Iris pigment epithelial cell (primary cell): ENCODE data around the gene SMIM33.
"Not testable (repeated sequence)": the region's sequence is repeated elsewhere in the genome, so short reads cannot be mapped to it uniquely, and the experiment has no call there.

Source experiments
- DNase-seq: peaks from one replicate; pipeline ENCODE4 v3.0.0-alpha.2; 2011; ENCODE audit warnings: low read depth

The SMIM33 gene

DNA sequence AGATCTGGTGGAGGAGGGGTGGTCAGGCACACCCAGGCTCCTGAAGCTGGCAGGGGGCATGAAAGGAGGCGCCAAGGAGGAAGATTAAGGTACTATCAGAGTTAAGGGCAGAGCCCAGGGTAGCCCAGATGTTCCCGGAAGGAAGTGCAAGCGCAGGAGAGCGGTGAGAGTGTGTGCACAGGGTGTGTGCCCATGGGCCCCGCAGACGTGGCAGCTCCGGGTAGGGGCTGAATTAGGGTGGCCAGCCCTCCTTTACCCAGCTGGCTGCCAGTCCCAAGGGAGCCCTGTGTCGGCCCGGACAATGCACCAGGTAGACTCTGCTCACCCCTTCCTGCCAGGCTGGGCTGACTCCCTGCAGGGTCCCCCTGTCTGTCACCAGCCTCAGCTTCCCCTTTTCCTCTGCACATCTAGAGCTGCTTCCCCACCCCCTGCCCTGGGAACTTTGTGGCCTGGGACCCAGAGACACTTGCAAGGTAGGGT lies at the start of gene SMIM33:
Gene SMIM33, plus strand, starts transcription at position 184 of the 480 bp plus-strand sequence. Its CDS starts 118 bp downstream, at position 302.
- DNase-seq: no peak

DNA sequence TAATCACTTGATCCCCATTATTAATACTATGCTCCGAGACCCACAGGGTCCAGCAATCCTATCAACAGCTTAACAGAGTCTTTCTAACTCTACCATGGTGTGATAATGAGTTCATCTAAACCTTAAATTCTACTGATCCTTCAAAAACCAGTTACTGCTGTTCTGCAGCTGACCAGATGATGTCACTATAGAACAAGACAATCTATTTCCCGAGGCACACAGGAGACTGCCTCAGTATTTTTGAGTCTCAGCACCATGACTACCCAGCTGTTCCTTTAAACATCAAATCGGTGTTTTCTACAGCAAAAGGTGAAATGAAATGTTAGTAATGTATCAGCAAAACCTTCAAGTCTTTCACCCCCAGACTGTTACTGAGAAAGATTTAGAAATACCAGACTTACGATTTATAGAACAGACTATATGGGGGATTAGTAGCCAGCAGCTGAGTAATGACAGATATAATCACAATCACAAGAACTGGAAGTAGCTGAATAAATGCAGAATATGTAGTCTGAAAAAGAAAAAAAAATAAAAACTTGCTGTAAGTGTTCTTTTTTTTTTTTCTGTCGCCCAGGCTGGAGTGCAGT lies 48.4 kb upstream of the SMIM33 start:
- peak; percentile 74 for DNase-seq

DNA sequence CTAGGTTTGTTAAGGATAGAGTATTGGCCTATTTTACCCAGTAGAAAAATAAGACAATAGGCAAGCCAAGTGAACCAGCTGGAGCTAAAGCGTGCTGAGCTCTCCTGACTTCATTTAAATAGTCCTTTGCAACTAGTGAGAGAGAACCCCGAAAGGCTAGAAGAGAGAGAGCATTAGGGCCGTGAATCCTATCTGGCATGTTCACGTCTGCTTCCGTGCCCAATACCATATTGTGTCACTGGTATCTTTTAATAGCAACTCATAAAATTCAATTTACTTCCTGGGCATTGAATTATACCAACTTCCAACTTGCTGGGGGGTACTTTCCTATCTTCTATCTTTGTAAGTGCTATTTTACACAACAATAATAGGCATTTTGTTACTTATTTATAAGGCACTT lies 45.3 kb upstream of the SMIM33 start:
- no peak for DNase-seq

DNA sequence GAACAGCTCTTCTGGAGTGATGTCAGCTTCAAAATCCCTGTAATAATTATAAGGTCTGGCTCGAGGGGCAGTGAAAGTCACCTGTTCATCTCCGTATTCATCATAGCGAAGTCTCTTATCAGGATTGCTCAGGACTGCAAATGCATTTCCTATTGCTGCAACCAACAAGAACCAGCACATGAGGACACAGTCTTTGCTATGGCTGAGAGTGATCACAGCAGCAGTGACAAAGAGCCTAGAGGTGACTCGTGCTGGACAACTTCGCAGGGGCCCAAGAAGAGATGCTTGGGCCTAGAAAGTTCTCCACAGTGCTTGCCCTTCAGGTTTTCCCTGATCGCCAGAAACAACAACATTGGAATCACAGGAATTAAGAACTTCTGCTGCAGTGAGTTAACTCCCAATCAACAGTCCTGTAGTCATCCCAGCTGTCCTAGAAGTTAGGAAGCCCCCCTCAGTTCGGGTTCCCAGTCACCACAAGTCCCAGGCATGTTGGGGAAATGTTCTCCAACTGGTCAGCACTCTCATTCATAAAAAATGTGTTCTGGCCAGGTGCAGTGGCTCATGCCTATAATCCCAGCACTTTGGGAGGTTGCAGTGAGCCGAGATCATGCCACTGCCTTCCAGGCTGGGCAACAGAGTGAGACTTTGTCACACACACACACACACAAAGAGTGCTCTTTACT lies 44.5 kb upstream of the SMIM33 start:
- no peak for DNase-seq

DNA sequence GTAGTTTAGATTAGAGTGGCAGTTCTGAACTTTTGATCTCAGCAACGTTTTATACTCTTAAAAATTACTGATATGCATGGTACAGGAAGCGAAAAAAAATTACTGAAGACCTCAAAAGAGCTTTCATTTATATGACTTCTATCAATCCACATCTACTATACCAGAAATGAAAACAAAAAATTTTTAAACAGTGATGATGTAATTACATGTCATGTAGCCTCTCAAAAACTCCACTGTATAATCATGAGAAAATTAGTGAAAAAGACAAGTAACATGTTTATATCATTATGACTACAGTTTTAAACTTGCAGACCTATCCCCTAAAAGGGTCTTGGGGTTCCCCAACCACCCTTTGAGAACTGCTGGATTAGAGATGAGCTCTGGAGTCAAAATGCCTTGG lies 40.8 kb upstream of the SMIM33 start:
- DNase-seq: no peak

DNA sequence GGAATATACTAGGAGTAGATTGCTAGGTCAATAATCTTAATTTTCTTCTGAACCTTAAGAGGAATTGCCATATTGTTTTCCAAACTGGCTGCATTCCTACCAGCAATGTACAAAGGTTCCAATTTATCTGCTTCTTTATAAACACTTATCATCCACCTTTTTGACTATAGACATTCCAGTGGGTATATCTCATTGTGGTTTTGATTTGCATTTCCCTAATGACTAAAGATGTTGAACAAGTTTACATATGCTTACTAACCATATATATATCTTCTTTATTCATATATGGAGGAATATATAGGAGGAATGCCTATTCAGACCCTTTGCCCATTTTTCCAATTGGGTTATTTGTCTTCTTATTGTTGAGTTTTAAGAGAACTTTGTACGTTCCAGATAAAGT lies 39.1 kb upstream of the SMIM33 start:
- DNase-seq: no peak

DNA sequence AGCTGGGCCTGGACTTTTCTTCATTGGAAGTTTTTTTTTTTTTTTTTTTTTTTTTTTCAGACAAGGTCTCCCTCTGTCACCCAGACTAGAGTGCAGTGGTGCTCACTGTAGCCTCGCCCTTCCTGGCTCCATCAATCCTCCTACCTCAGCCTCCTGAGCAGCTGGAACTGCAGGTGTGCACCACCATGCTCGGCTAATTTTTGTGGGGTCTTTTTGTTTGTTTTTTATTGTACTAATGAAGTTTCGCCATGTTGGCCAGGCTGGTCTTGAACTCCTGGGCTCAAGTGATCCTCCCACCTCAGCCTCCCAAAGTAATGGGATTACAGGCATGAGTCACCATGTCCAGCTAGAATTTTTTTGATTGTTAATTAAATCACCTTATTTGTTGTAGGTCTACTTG lies 35.1 kb upstream of the SMIM33 start:
- DNase-seq: no peak

DNA sequence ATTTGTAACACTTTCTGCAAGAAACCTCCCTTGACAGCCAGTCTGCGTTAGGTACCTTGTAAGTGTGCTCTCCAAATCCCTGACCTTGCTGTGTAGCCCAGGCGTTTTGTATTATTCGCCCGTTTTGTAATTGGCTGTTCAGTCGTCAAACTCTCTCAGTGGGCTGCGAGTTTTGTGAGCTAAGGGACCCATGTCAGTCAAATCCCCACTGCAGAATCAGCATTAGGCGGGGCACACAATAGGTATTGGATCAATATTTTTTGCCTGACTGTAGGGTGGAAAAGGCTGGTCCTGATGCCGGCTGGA lies 32.1 kb upstream of the SMIM33 start:
- no peak for DNase-seq

DNA sequence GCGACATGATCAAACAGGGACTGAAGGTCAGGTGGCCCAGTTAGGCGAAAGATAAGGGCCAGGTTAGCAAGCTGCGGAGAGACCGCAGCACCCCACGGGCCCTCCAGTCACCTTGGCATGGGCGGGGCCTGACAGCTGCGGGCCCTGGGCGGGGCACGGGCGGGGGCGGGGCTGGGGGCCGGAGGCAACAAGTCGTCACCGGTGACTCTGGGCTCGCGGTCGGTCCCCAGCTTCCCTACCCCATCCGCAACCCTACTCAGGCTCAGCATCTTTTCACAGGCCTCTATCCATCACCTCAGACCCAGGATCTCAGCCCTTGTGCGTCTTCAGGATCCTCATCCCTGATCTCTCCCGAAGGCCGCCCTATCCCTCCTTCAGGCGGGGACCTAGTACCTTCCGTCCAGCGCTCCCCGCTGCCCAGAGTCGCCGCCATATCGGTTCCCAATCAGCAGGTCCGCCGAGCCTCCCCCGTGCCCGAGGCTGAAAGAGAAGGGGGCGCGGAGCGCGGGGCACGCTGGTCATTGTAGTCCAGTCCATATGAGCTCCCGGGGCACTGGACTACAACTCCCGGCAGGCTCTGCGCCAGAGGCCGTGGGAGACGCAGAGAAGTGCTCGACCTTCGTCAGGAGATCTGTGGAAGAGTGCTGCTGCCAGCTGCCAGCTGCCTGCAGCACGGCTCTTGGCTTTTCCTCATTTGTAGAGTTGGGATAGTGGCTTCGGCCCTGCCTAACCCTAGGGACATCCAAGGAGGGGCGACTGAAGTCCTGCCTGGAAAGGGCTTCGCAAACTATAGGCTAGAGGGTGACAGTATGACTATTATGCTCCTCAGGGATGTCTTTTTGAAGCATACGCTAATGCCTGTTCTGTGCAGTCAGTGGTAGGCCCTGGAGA lies 31.5 kb upstream of the SMIM33 start, which contains the start of gene DNAJC18:
Gene DNAJC18, minus strand, starts transcription at position 513 of the 891 bp plus-strand sequence. Its CDS starts 80 bp downstream, at position 433.
- DNase-seq: peak; percentile 90

DNA sequence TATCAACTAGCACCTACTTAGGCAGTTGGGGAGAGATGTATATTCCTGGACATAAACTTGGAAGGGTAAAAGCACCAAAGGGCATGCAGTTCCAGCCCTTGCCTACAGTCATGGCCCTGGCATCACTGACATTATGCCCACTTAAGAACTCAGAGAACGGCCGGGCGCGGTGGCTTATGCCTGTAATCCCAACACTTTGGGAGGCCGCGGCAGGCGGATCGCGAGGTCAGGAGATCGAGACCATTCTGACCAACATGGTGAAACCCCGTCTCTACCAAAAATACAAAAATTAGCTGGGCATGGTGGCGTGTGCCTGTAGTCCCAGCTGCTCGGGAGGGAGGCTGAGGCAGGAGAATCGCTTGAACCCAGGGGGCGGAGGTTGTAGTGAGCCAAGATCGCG lies 30.4 kb upstream of the SMIM33 start:
- not testable (repeated sequence) for DNase-seq

DNA sequence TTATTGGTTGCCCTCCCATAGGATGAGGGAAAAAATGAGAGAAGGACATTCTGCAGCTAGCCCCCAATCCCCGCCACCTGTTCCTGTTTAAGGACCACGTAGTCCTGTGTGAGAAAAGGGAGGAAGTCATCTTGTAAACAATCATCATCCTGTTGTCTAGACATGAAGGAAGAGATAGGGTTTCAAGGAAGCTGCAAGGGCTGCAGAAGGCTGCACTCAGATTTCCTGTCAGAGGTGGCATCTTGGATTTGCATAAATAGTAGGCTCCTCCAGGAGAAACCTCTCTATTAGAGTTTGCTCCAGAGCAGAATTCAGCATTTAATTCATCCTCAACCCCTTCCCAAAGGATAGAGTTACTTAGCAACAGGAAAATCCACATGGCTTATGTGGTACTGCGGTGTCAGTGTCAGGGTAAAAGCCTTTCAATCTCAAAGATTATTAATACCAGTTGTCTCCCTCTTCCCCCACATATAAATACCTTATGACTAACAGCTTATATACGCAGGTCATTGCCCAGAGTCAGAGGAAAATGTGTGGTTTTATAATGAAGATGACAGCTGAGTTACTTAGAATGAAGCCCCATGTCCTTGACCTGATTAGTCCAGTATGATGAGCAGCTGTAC lies 26.9 kb upstream of the SMIM33 start:
- DNase-seq: peak; percentile 89

DNA sequence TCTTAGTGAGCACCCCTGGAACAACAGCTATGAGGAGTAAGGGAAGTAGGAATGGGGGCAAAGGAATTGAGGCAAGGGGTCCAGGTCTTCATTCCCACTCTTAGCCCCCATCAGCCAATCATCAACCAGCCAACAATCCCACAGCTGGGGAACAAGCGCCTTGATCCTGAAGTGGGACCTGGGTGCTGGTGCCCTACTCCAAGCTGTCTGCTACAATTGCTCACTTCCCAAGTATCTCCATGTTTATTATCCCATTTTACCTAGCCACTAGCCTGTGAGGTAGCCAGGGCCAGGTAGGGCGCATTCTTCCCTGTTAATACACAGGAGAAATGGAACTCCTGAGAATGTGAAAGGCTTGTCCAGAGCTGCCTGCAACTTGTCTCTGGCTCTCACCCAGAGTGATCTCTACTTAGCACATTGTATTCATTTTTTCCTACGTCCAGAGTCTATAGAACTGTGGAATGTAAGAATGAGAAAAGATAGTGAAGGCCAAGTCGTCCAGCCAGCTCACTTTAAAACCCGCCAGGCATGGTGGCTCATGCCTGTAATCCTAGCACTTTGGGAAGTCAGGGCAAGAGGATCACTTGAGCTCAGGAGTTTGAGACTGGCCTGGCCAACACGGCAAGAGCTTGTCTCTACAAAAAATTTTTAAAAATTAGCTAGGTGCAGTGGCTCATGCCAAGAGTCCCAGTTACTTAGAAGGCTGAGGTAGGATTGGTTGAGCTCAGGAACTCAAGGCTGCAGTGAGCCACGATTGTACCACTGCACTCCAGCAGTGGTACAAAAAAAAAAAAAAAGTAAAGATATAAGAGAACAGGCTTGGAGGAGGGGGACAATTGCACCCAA lies 25.3 kb upstream of the SMIM33 start:
- DNase-seq: peak; percentile 90

DNA sequence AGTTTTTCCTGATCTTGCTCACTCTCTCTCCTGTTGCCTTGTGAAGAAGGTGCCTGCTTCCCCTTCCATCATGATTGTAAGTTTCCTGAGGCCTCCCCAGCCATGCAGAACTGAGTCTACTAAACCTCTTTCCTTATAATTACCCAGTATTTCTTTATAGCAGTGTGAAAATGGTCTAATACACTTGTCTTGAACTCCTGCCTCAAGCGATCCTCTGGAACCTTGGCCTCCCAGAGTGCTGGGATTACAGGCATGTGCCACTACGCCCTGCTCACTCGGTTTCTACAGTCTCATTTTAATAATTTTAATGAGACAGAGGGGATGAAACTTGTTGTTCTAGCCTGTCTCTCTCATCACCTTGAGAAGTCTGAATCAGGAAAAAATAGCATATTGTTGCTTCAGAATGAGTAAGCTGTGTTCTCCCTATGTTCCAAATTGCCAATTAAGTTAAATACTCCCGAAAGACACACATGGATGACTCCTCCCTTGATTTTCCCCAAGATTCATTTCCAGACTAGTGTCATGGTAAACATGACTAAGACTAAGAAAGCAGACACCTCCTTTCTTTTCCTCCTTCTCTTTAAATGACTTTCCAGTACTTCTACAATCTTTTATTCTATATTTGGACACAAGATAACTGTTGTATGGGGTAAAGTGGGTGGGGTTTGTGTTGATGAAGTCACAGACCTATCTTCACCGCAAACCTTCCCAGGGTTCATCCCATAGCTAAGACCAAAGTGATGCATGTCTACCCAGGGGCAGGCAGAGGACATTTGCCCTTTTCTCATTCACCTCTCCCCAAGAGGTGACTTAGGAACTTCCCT lies 23.6 kb upstream of the SMIM33 start:
- peak; percentile 35 for DNase-seq

DNA sequence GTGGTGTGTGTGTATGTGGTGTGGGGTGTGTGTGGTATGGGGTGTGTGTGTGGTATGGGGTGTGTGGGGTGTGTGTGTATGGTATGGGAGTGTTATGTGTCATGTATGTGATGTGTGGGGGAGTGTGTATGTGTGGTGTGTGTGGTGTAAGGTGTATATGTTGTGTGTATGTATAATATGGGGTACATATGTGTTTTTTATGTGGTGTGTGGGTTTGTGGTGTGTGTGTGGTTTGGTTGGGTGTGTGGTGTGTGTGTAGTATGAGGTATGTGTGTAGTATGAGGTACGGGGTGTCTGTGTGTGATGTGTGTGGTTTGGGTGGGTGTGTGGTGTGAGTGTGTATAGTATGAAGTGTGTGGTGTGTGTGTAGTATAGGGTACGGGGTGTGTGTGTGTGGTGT lies 19.6 kb upstream of the SMIM33 start:
- no peak for DNase-seq

DNA sequence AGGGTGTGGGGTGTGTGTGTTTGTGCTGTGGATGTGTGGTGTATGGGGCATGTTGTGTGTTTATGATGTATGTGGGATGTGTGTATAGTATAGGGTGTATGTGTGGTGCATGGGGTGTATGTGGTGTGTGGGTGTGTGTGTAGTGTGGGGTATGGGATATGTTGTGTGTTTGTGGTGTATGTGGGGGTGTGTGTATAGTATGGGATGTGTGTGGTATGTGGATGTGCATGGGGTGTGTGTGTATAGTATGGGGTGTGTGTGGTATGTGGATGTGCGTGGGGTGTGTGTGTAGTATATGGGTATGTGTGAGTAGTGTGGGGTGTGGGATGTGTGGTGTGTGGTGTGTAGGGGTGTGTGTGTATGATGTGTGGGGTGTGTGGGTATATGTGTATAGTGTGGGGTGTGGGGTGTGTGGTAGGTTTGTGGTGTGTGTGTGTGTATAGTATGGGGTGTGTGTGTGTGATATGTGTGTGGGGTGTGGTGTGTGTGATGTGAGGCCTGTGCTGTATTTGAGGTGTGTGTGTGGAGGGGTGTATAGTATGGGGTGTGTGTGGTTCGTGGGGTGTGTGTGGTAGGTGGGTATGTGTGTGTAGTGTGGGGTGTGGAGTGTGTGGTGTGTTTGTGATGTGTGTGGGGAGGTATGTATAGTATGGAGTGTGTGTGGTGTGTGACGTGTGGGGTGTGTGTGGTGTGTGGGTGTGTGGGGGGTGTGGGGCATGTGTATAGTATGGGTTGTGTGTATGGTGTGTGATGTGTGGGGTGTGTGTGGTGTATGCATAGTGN lies 18.7 kb upstream of the SMIM33 start:
- no peak for DNase-seq

DNA sequence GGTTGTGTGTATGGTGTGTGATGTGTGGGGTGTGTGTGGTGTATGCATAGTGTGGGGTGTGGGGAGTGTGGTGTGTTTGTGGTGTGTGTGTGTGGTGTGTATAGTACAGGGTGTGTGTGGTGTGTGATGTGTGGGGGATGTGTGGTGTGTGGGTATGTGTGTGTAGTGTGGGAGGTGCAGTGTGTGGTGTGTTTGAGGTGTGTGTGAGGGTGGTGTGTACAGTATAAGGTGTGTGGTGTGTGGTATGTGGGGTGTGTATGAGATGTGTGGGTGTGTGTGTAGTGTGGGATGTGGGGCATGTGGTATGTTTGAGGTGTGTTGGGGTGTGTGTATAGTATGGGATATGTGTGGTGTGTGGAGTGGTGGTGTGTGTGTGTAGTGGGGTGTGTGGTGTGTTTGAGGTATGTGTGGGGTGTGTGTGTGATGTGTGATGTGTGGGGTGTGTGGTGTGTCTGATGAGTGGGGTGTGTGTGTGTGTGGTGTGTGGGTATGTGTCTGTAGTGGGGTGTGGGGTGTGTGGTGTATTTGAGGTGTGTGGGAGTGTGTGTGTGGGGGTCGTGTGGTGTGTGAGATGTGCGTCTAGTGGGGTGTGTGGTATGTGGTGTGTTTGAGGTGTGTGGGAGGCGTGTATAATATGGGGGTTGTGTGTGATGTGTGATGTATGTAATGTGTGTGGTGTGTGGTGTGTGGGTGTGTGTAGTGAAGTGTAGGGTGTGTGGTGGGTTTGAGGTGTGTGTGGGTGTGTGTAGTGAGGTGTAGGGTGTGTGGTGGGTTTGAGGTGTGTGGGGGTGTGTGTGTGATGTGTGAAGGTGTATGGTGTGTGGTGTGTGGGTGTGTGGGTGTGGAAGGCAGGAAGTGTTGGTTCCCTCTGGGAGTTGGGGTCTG lies 16.9 kb upstream of the SMIM33 start:
- DNase-seq: no peak

DNA sequence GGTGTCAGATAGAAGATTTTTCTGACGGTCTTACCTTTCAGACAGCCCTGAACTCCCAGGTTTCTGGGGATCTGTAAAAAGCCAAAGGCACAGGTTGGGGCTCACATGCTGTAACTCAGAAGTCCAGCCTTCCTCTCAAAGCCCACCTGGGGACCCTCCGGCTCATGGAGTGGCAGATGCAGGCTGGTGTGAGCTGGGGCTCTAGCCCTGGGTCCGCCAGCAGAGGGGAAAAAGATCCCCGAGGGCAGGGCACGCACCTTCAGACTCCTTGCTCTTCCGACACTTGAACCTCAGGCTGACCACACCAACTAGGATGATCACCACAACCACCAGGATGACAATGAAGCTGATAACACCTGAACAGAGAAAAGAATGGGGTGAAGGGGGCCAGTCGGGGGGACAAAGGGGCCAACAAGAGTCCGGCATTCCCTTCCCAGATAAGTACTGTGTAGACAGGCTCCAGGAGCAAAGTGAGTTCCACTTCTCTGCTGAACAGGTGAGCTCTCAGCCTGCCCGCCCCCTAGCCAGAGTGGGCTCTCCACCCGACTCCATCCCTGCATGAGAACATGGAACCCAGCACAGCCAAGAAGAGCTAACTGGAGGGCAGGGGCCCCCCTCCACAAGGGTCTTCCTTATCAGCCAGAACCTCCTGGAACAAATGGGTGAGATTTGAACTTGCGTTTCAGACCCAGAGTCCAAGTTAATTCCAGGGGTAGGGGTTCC lies 16.1 kb upstream of the SMIM33 start:
- no peak for DNase-seq

DNA sequence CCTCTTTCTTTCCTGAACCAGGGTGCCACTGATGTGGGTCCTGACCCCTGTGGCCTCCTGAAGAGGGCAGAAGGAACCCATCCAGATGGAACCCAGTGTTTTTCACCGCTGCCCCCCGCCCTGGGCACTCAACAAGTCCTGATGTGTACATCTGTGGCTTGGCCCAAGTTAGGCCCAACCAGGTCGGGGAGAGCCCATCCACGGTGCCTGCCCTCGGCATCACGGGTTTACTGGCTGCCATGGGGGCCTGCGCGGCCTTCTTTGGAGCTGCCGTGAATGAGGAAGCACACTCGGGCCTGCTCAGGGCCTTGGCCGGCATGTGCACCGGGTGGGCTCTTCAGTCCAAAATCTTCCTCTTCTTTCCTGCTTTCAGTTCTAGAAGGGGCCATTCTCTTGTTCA lies 14.0 kb upstream of the SMIM33 start:
- DNase-seq: no peak
